ENCODE data around the gene TNKS2. TPM values are rescaled to one million over a fixed set of nuclear protein-coding genes. Genes with fewer than 3 reads are reported as not detected.

TNKS2 gene
- total RNA-seq, 2 donors from 2014 or later, result 38.5 to 43.2 TPM

- WGBS, result 85% methylated on average over 2 of the region's 2 CpGs
- intact Hi-C loops (cut with DNase I), result no loop called here
- no peak overlapping the region for H3K4me3 ChIP-seq
- H3K9me3 ChIP-seq, result no peaks in the 10 kb centered on the region
- no peak for TF ChIP-seq CTCF (IDR thresholded peaks at IDR 0.05)
- TF ChIP-seq POLR2AphosphoS5 (IDR thresholded peaks at IDR 0.05), result no peak
- TF ChIP-seq POLR2A (IDR thresholded peaks at IDR 0.05), result no peak
- no peak for DNase-seq (ENCODE audit: low spot score)
- H3K27me3 ChIP-seq (replicated peaks; ENCODE audit: insufficient read depth), result no peaks in the 10 kb centered on the region
- no peak overlapping the region for H3K27ac ChIP-seq
- H3K4me1 ChIP-seq (replicated peaks), result no peaks in the 10 kb centered on the region
- H3K36me3 ChIP-seq, result no peaks in the 10 kb centered on the region
These were observed 25.8 kb upstream of the TNKS2 start for GRCh38 chr10:91772461-91772860.

DNA sequence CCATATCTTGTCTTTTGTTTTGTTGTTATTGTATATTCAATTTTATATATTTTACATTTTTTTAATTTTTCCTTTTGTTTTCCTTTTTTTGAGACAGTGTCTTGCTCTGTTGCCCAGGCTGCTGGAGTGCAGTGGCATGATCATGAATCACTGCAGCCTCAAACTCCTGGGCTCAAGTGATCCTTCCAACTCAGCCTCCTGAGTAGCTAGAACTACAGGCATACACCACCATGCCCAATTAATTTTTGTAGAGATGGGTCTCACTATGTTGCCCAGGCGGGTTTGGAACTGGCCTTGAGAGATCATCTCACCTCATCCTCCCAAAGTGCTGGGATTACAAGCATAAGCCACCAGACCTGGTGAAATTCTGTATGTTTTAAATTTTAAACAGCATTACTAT lies 25.4 kb upstream of the TNKS2 start:
- H3K9me3 ChIP-seq, result no peaks in the 10 kb centered on the region
- H3K27me3 ChIP-seq (replicated peaks; ENCODE audit: insufficient read depth), result no peaks in the 10 kb centered on the region
- intact Hi-C loops (cut with DNase I), result no loop called here
- H3K4me1 ChIP-seq (replicated peaks), result no peaks in the 10 kb centered on the region
- no peak overlapping the region for H3K27ac ChIP-seq
- no peaks in the 10 kb centered on the region for H3K36me3 ChIP-seq
- WGBS, result 100% methylated on average over 1 of the region's 1 CpG
- no peak overlapping the region for H3K4me3 ChIP-seq
- TF ChIP-seq POLR2A (IDR thresholded peaks at IDR 0.05), result no peak
- no peak for TF ChIP-seq POLR2AphosphoS5 (IDR thresholded peaks at IDR 0.05)
- no peak for TF ChIP-seq CTCF (IDR thresholded peaks at IDR 0.05)
- no peak for DNase-seq (ENCODE audit: low spot score)

- no peak overlapping the region for H3K4me3 ChIP-seq
- DNase-seq (ENCODE audit: low spot score), result no peak
- TF ChIP-seq POLR2A (IDR thresholded peaks at IDR 0.05), result no peak
- no peak for TF ChIP-seq POLR2AphosphoS5 (IDR thresholded peaks at IDR 0.05)
- TF ChIP-seq CTCF (IDR thresholded peaks at IDR 0.05), result no peak
- intact Hi-C loops (cut with DNase I), result no loop called here
- no peaks in the 10 kb centered on the region for H3K27me3 ChIP-seq (replicated peaks; ENCODE audit: insufficient read depth)
- H3K4me1 ChIP-seq (replicated peaks), result no peaks in the 10 kb centered on the region
- no peaks in the 10 kb centered on the region for H3K9me3 ChIP-seq
- 88% methylated on average over 2 of the region's 2 CpGs for WGBS
- H3K36me3 ChIP-seq, result no peaks in the 10 kb centered on the region
- H3K27ac ChIP-seq, result no peak overlapping the region
These were observed 23.7 kb upstream of the TNKS2 start for GRCh38 chr10:91774571-91774970.

- TF ChIP-seq POLR2A (IDR thresholded peaks at IDR 0.05), result no peak
- no peak for TF ChIP-seq POLR2AphosphoS5 (IDR thresholded peaks at IDR 0.05)
- no peak for TF ChIP-seq CTCF (IDR thresholded peaks at IDR 0.05)
- Histone ChIP-seq H3K4me3 (no peak overlapping the region), H3K4me1 (replicated peaks) (no peaks in the 10 kb centered on the region), H3K27me3 (replicated peaks; ENCODE audit: insufficient read depth) (no peaks in the 10 kb centered on the region), H3K27ac (no peak overlapping the region), H3K36me3 (no peaks in the 10 kb centered on the region), H3K9me3 (no peaks in the 10 kb centered on the region)
- no peak for DNase-seq (ENCODE audit: low spot score)
- intact Hi-C loops (cut with DNase I), result no loop called here
- WGBS, result 90% methylated on average over 2 of the region's 2 CpGs
These were observed 22.5 kb upstream of the TNKS2 start for GRCh38 chr10:91775731-91776130.

GRCh38 chr10:91776266-91776665 lies 22.0 kb upstream of the TNKS2 start:
- H3K27ac ChIP-seq, result no peak overlapping the region
- H3K4me3 ChIP-seq, result no peak overlapping the region
- H3K27me3 ChIP-seq (replicated peaks; ENCODE audit: insufficient read depth), result no peaks in the 10 kb centered on the region
- intact Hi-C loops (cut with DNase I), result no loop called here
- no peak for DNase-seq (ENCODE audit: low spot score)
- TF ChIP-seq POLR2AphosphoS5 (IDR thresholded peaks at IDR 0.05), result no peak
- no peak for TF ChIP-seq POLR2A (IDR thresholded peaks at IDR 0.05)
- TF ChIP-seq CTCF (IDR thresholded peaks at IDR 0.05), result no peak
- no peaks in the 10 kb centered on the region for H3K9me3 ChIP-seq
- H3K4me1 ChIP-seq (replicated peaks), result no peaks in the 10 kb centered on the region
- H3K36me3 ChIP-seq, result no peaks in the 10 kb centered on the region
- WGBS, result 95% methylated on average over 3 of the region's 3 CpGs

Data from prostate gland (tissue), 2 donors.